Stimulated activated CD4-positive, alpha-beta T cell treated with anti-CD3 and anti-CD28 coated beads, TNF-alpha, amount 100 ng/mL, for 24 hours (primary cell): ENCODE measurements around the gene TMEM25.
"Not testable (repeated sequence)": the region's sequence is repeated elsewhere in the genome, so short reads cannot be mapped to it uniquely, and the experiment has no call there.

Experiments
- DNase-seq, 3 experiments: peaks; one replicate each; pipeline ENCODE4 v3.0.0-alpha.2; 2020; ENCODE audit warnings: low read depth in 3 of 3

The TMEM25 gene

GRCh38 chr11:118530683-118531596 is at the start of gene TMEM25:
Gene TMEM25, plus strand, starts transcription at chr11:118531192. Its CDS starts 610 bp downstream, at chr11:118531802.
- DNase-seq, result peak; percentile 20 to 78 (median 52)

GRCh38 chr11:118481238-118481637 is 49.8 kb upstream of the TMEM25 start:
- DNase-seq, result not testable (repeated sequence)

GRCh38 chr11:118484405-118484804 is 46.6 kb upstream of the TMEM25 start:
- no peak for DNase-seq

DNA sequence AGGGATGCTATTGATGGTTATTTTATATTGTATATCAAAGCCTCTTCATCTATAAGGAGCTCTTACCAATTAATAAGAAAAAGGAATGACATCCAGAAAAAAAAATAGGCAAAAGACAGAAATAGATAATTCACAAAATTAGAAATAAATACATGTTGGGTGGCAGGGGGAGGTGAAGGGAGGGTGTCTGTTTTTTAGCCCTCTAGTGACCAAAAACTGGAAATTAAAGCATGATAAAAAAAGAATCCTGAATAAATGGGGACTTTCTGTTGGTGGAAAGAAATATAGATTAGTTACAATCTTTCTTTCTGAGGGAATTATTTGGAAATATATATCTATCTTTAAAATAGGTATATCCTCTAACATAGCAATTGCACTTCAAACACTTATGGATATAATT is 45.7 kb upstream of the TMEM25 start:
- DNase-seq, result no peak

- peak; percentile 55 to 72 (median 70) for DNase-seq
These were observed 42.4 kb upstream of the TMEM25 start for GRCh38 chr11:118488480-118489109.

- no peak for DNase-seq
These were observed 40.0 kb upstream of the TMEM25 start for GRCh38 chr11:118491041-118491440.

DNA sequence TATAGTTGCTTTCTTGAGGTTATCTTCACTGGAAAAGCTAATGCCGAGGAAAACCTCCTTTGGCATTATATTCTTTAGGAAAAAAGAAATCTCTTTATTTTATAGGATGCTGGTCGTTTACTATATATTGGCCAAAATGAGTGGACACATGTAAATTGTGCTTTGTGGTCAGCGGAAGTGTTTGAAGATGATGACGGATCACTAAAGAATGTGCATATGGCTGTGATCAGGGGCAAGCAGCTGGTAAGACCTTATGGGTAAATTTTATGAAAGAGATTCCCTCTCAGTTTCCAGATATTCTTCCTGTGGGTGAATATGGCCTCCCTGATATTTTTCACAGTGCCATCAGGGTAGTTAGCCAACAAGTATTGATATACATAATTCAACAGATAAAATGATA is 33.2 kb upstream of the TMEM25 start:
- no peak for DNase-seq

GRCh38 chr11:118503216-118503615 is 27.8 kb upstream of the TMEM25 start:
- no peak for DNase-seq

DNA sequence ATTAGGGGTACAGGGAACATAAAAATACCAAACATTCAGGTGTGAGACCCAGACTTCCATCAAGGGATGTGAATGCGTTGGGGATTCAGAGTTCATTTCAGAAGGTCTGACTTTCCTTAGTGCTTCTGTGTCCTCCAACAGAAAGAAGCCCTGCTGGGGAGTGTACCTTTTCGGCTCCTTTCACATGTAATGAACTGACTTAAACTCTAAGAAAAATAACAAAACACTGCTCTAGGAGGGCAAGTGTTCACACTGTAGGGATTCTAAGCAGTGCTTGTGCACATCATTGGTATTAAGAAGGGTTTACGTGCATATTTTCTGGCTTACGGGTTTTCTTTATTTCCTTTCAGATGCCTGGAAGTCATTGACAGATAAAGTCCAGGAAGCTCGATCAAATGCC is 19.4 kb upstream of the TMEM25 start:
- DNase-seq, result no peak

DNA sequence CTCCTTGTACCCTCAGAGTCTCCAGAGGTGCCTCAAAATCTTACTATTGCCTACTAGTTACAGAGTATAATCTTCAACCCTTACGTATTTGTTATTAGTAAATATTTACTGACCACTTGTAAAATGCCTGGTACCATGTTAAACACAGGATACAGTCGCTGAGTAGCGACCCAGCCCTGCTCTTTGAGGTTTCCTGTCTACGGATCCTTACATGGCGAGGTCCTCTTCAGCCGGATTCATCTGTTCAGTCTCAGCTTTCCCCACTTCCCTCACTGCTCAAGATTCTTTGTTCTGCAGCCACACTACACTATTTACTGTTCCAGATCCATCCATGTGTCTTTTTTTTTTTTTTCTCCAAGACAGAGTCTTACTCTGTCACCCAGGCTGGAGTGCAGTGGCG is 16.9 kb upstream of the TMEM25 start:
- DNase-seq, result no peak

DNA sequence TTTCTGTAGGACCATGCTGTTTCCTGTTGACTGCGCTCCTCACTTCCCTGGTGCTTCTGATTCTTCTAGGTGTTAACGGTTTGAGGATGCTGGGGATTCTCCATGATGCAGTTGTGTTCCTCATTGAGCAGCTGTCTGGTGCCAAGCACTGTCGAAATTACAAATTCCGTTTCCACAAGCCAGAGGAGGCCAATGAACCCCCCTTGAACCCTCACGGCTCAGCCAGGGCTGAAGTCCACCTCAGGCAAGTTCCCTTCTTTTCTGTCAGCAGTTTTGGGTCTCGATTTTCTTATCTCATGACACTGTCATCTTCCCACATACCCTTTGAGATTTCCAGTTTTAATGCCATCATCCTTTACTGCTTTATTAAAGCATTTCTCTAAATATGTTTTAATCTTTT is 11.4 kb upstream of the TMEM25 start:
- DNase-seq, result no peak

GRCh38 chr11:118521892-118522311 is 9.1 kb upstream of the TMEM25 start:
- no peak for DNase-seq

DNA sequence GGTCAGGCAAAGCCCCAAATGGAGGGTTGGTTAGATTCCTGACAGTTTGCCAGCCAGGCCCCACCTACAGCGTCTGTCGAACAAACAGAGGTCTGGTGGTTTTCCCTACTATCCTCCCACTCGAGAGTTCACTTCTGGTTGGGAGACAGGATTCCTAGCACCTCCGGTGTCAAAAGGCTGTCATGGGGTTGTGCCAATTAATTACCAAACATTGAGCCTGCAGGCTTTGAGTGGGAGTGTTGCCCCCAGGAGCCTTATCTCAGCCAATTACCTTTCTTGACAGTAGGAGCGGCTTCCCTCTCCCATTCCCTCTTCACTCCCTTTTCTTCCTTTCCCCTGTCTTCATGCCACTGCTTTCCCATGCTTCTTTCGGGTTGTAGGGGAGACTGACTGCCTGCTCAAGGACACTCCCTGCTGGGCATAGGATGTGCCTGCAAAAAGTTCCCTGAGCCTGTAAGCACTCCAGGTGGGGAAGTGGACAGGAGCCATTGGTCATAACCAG is 8.4 kb upstream of the TMEM25 start:
- DNase-seq, result no peak

DNA sequence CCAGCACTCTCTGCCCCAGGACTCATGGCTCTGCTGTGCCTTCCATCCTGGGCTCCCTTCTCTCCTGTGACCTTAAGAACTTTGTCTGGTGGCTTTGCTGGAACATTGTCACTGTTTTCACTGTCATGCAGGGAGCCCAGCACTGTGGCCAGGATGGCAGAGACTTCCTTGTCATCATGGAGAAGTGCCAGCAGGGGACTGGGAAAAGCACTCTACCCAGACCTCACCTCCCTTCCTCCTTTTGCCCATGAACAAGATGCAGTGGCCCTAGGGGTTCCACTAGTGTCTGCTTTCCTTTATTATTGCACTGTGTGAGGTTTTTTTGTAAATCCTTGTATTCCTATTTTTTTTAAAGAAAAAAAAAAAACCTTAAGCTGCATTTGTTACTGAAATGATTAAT is 6.6 kb upstream of the TMEM25 start:
- DNase-seq, result no peak

DNA sequence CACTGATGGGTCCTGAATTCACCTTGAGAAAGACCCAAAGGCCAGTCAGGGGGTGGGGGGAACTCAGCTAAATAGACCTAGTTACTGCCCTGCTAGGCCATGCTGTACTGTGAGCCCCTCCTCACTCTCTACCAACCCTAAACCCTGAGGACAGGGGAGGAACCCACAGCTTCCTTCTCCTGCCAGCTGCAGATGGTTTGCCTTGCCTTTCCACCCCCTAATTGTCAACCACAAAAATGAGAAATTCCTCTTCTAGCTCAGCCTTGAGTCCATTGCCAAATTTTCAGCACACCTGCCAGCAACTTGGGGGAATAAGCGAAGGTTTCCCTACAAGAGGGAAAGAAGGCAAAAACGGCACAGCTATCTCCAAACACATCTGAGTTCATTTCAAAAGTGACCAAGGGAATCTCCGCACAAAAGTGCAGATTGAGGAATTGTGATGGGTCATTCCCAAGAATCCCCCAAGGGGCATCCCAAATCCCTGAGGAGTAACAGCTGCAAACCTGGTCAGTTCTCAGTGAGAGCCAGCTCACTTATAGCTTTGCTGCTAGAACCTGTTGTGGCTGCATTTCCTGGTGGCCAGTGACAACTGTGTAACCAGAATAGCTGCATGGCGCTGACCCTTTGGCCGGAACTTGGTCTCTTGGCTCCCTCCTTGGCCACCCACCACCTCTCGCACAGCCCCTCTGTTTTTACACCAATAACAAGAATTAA is 6.1 kb upstream of the TMEM25 start:
- no peak for DNase-seq

DNA sequence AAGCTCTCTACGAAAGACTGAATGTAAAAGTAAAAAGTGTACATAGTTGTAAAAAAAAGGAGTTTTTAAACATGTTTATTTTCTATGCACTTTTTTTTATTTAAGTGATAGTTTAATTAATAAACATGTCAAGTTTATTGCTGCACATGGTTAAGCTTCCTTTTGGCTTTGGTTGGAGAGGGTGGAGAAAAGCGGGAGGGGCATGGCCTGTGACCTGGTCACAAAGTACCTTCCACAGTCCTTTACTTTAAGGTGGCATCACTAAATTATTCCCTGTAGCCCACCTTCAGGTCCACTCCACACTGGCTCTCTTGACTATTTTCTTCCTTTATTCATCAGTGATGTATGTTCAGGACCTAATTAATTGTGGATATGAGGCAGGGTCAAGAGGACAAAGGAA is 4.3 kb upstream of the TMEM25 start:
- DNase-seq, result no peak

- no peak for DNase-seq
These were observed 3.9 kb upstream of the TMEM25 start, which contains the start of gene TTC36 for GRCh38 chr11:118527109-118527508. Gene TTC36, plus strand, starts transcription at chr11:118527474. Its CDS starts 21 bp downstream, at chr11:118527495.

GRCh38 chr11:118528511-118528910 is 2.5 kb upstream of the TMEM25 start:
- no peak for DNase-seq

DNA sequence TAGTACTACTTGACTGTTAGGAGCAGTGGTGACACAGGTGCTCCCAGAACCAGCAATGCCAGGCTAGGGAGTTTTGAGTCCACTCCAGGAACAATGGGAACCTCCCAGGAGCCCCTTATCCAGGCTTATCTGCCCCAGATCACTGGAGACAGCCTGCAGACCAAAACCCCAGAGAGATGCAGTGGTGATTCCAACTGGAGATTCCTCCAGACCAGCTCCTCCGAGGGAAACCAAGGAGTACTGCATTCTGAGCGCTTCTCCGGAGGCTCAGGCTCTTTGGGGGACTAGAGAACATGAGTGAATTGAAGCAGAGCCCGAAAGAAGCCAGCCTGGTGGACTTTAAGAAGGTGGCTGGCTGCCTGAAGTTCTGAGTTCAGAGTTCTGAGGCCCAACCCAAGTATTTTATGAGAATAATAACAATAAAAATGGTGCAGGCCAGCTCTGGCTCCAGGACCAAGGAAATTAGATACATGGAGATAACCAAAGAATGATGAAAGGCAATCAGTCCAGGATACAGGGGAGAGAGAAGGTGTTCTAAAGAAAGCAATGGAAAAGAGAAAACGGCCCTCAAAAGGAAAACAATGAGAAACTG is 1.3 kb upstream of the TMEM25 start:
- no peak for DNase-seq

DNA sequence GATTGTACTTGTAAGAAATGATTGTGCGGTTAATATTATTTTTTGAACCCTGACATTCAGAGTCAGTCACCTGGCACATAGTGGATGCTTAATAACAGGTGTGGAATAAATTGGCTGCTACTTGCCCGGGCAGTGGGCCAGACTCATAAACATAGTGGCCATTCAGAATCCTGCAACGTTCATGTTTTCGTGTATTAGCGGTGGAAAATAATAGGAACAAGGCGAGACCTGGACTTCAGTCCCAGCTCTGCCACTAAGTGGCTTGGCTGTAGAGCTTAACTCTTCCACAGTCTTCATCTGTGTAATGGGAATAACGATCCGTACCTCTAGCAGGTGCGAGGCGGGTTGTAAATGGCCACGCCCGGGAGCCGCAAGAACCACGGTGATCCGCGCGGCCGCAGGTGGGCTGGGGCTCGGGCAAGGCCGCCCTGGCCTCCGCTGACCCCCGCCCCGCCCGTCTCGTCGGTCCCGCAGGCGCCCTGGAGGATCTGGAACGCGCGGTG is 761 bp upstream of the TMEM25 start:
- DNase-seq, result peak in 1 of 3 experiments; percentile 6

- no peak for DNase-seq
These were observed 649 bp downstream of the TMEM25 start for GRCh38 chr11:118531597-118532084.
